K562 (cell line): ENCODE measurements around the gene GOLGB1. TPM values are rescaled to one million over a fixed set of nuclear protein-coding genes. Genes with fewer than 3 reads are reported as not detected.

Experiments used
- ATAC-seq: fragments of 200-7000 bp; cut with Tn5 transposase; 3 replicates; pipeline ENCODE4 v1.9.1; 2020; ENCODE audit warnings: moderate library complexity
- BruUV-seq: library from RNA; stranded (reverse); fragments of 400-500 nt; replicated peaks from 2 replicates; lab custom pipeline; 2021; lab: Mats Ljungman, UMichigan
- CTCF ChIA-PET: fragments of 300-600 bp; formaldehyde crosslinking; extraction: SDS; loops from one replicate; lab custom pipeline; 2021; ENCODE audit warnings: low intra/inter-chr PET ratio; lab: Yijun Ruan, JAX
- POLR2A ChIA-PET: fragments of 300-600, 350-650 bp; sonication (Branson Sonifier 250); formaldehyde crosslinking; extraction: SDS; loops from one replicate; lab custom pipeline; 2021; ENCODE audit warnings: antibody characterized with exemption, inconsistent platforms; lab: Yijun Ruan, JAX
- DNase-seq, 4 experiments: peaks; one replicate each; pipeline versions ENCODE4 v3.0.0 to v3.0.0-alpha.2; 2011 to 2018; ENCODE audit warnings: low spot score in 3 of 4, mixed read lengths in 3 of 4; ENCODE audit errors: extremely low read depth in 1 of 4
- FAIRE-seq: peaks from 2 replicates; lab custom pipeline; 2011; peaks lifted over from hg19 to GRCh38; lab: Jason Lieb, UNC
- H2AFZ ChIP-seq: 2 replicates; pipeline ENCODE4 v1.6.0; 2011; ENCODE audit warnings: low read depth, low read length, control low read depth, inconsistent platforms
- H3K27ac ChIP-seq: fragments of 200-600 bp; 3 replicates; pipeline ENCODE4 v1.8.0; 2011; ENCODE audit warnings: low read depth, mild to moderate bottlenecking, control low read depth, inconsistent platforms, low read length, moderate library complexity, mixed read lengths; ENCODE audit errors: extremely low read depth
- H3K27me3 ChIP-seq, 2 experiments: fragments of 300-600 bp in 1 of 2; 2 replicates in 1 of 2; 3 replicates in 1 of 2; pipeline versions ENCODE4 v1.6.0 to v1.8.0; 2011; ENCODE audit warnings: inconsistent platforms in 2 of 2, low read length in 2 of 2, mild to moderate bottlenecking in 1 of 2, mixed read lengths in 1 of 2, moderate library complexity in 1 of 2; ENCODE audit not compliant: control insufficient read depth in 2 of 2, insufficient read depth in 2 of 2
- H3K36me3 ChIP-seq: fragments of 300-600 bp; 3 replicates; pipeline ENCODE4 v1.8.0; 2011; ENCODE audit warnings: mild to moderate bottlenecking, low read length, inconsistent platforms; ENCODE audit not compliant: control insufficient read depth, insufficient read depth
- H3K4me1 ChIP-seq, 2 experiments: fragments of 200-600 bp in 1 of 2; replicated peaks in 1 of 2; 2 replicates in 1 of 2; 3 replicates in 1 of 2; pipeline versions ENCODE4 v1.5.1 to v1.8.0; 2011; ENCODE audit warnings: inconsistent platforms in 2 of 2, low read length in 2 of 2, mild to moderate bottlenecking in 1 of 2, mixed read lengths in 1 of 2, moderate library complexity in 1 of 2; ENCODE audit not compliant: control insufficient read depth in 2 of 2, insufficient read depth in 2 of 2
- H3K4me2 ChIP-seq: 2 replicates; pipeline ENCODE4 v1.6.1; 2011; ENCODE audit warnings: low read length, control low read depth, inconsistent platforms, mixed read lengths; ENCODE audit not compliant: insufficient read depth
- H3K4me3 ChIP-seq: fragments of 200-600 bp; sonication (generic), shearing (Covaris generic); 2 replicates; pipeline ENCODE4 v1.5.1; 2016; ENCODE audit warnings: control low read depth, inconsistent platforms
- H3K79me2 ChIP-seq: fragments of 200-600 bp; 3 replicates; pipeline ENCODE4 v1.8.0; 2011; ENCODE audit warnings: low read length, inconsistent platforms; ENCODE audit not compliant: control insufficient read depth, insufficient read depth
- H3K9ac ChIP-seq, 2 experiments: 2 replicates each; pipeline versions ENCODE4 v1.6.0 to v1.6.1; 2011; ENCODE audit warnings: low read depth in 2 of 2, low read length in 2 of 2, control low read depth in 1 of 2, inconsistent platforms in 1 of 2, mild to moderate bottlenecking in 1 of 2, mixed read lengths in 1 of 2; ENCODE audit not compliant: insufficient read depth in 1 of 2
- H3K9me1 ChIP-seq: one replicate; pipeline ENCODE4 v1.6.0; 2011; ENCODE audit warnings: inconsistent platforms, mild to moderate bottlenecking, low read length, moderate library complexity; ENCODE audit not compliant: control insufficient read depth, insufficient read depth
- H3K9me3 ChIP-seq: replicated peaks from 2 replicates; pipeline ENCODE4 v1.5.1; 2011; ENCODE audit warnings: low read depth, low read length, inconsistent platforms; ENCODE audit not compliant: control insufficient read depth, insufficient read depth
- H4K20me1 ChIP-seq: replicated peaks from 2 replicates; pipeline ENCODE4 v1.6.1; 2011; ENCODE audit warnings: low read length, inconsistent platforms, mixed read lengths; ENCODE audit not compliant: control insufficient read depth, insufficient read depth
- GABPB1 ChIP-seq: sonication (generic); formaldehyde crosslinking; IDR thresholded peaks from 2 replicates; pipeline ENCODE4 v1.8.0; 2022; ENCODE audit warnings: mild to moderate bottlenecking, missing genetic modification reagents
- L3MBTL2 ChIP-seq: fragments of 450-650 bp; IDR thresholded peaks from 2 replicates; pipeline ENCODE4 v1.6.1; 2016; ENCODE audit warnings: mild to moderate bottlenecking, moderate library complexity
- NR2C2 ChIP-seq, 2 experiments: fragments of 200-800 bp in 1 of 2; sonication (Bioruptor generic) in 1 of 2; sonication (generic) in 1 of 2; formaldehyde crosslinking in 1 of 2; IDR thresholded peaks; 2 replicates each; pipeline versions ENCODE4 v1.6.1 to v1.8.0; 2016 to 2022; ENCODE audit warnings: mild to moderate bottlenecking in 1 of 2, missing compliant biosample characterization in 1 of 2, missing genetic modification characterization in 1 of 2, missing genetic modification reagents in 1 of 2
- NRF1 ChIP-seq, 2 experiments: fragments of 450-650 bp; IDR thresholded peaks in 1 of 2; conservative IDR thresholded peaks in 1 of 2; 2 replicates each; pipeline ENCODE4 v1.6.1; 2014; ENCODE audit warnings: mild to moderate bottlenecking in 2 of 2
- POLR2A ChIP-seq: fragments of 450-650 bp; conservative IDR thresholded peaks from 2 replicates; pipeline ENCODE4 v1.6.1; 2016
- POLR2H ChIP-seq: IDR thresholded peaks from 2 replicates; pipeline ENCODE4 v1.6.1; 2016; ENCODE audit warnings: missing genetic modification characterization, low read depth, mild to moderate bottlenecking, control low read depth, missing compliant biosample characterization, moderate library complexity
- SAP30 ChIP-seq: fragments of 200-600 bp; sonication (generic); IDR thresholded peaks from 2 replicates; pipeline ENCODE4 v1.6.1; 2012; ENCODE audit warnings: borderline replicate concordance, low read depth, mild to moderate bottlenecking, moderate library complexity, low read length, control low read depth, inconsistent platforms; ENCODE audit not compliant: insufficient read depth, poor library complexity, severe bottlenecking
- SETDB1 ChIP-seq: IDR thresholded peaks from one replicate; pipeline ENCODE4 v1.6.1; 2012; ENCODE audit warnings: low read length, control low read depth, inconsistent platforms
- SP2 ChIP-seq: IDR thresholded peaks from 2 replicates; pipeline ENCODE4 v1.6.1; 2011; ENCODE audit warnings: mild to moderate bottlenecking, low read depth, low read length, moderate library complexity; ENCODE audit not compliant: poor library complexity, severe bottlenecking; ENCODE audit errors: extremely low read depth
- SREBF1 ChIP-seq: fragments of 150-350 bp; IDR thresholded peaks from 2 replicates; pipeline ENCODE4 v1.6.1; 2014; ENCODE audit warnings: antibody characterized with exemption, low read depth, low read length, borderline replicate concordance
- SRF ChIP-seq, 2 experiments: fragments of 250-450, 450-650 bp in 1 of 2; sonication (Bioruptor Pico) in 1 of 2; sonication (generic) in 1 of 2; formaldehyde crosslinking; IDR thresholded peaks; 2 replicates each; pipeline versions ENCODE4 v1.5.0 to v1.5.1; 2020 to 2022; ENCODE audit warnings: mild to moderate bottlenecking in 1 of 2, missing genetic modification reagents in 1 of 2
- ZNF175 ChIP-seq: fragments of 200-800 bp; sonication (Bioruptor generic); IDR thresholded peaks from 2 replicates; pipeline ENCODE4 v1.6.1; 2016; ENCODE audit warnings: low read depth, mild to moderate bottlenecking, missing genetic modification characterization, missing compliant biosample characterization
- ZNF232 ChIP-seq: sonication (generic); formaldehyde crosslinking; IDR thresholded peaks from 2 replicates; pipeline ENCODE4 v1.8.0; 2022; ENCODE audit warnings: mild to moderate bottlenecking, missing genetic modification reagents
- WGBS: fragments of 100-300 bp; shearing (Covaris generic); methylation state at CpG from one replicate; pipeline ENCODE4 v1.1.6; 2016; ENCODE audit warnings: low coverage, mixed read lengths; ENCODE audit not compliant: insufficient coverage; ENCODE audit errors: missing lambda C conversion rate; 5-methylcytosine and 5-hydroxymethylcytosine counted together
- in situ Hi-C: fragments of 300-500 bp; cut with MboI; formaldehyde crosslinking; loops from 4 replicates; pipeline ENCODE4 v1.15.0; 2018; ENCODE audit warnings: inconsistent platforms, mixed read lengths
- intact Hi-C: fragments of 100-400 bp; cut with micrococcal nuclease; formaldehyde crosslinking; loops from 2 replicates; pipeline ENCODE4 v1.14.2; 2022
- polyA plus RNA-seq, 8 experiments: library from polyadenylated mRNA; depleted of rRNA in 4 of 8; stranded (reverse) in 5 of 8; unstranded in 3 of 8; fragments of >200 nt; fragmentation: Nextera tagmentation in 2 of 8; fragmentation: Illumina TruSeq in 1 of 8; extraction: Ambion mirVana in 2 of 8; extraction: Trizol in 1 of 8; gene quantifications; 2 replicates each; pipeline versions ENCODE4 v1.2.1 to v1.2.3, GENCODE V29; 2011 to 2014; ENCODE audit warnings: inconsistent platforms in 1 of 8, missing spikeins in 1 of 8
- total RNA-seq, 7 experiments: library from RNA; depleted of rRNA in 6 of 7; stranded (reverse); fragments of >200 nt in 6 of 7; fragmentation: Illumina TruSeq in 2 of 7; extraction: Trizol in 2 of 7; gene quantifications; 2 replicates each; pipeline versions ENCODE4 v1.2.1 to v1.2.3, GENCODE V29; 2011 to 2021; ENCODE audit warnings: low replicate concordance in 1 of 7
- TF ChIP-seq, protein P1 (sequence below): fragments of 450-650 bp; IDR thresholded peaks from 2 replicates; pipeline ENCODE4 v1.6.1; 2018; ENCODE audit not compliant: partially characterized antibody
- TF ChIP-seq, protein P2 (sequence below): fragments of 250-450 bp; sonication (Bioruptor Pico); IDR thresholded peaks from 2 replicates; pipeline ENCODE4 v1.4.0; 2020; ENCODE audit warnings: borderline replicate concordance

The GOLGB1 gene
- total and polyA plus RNA-seq, 9 of the 15 experiments (the other 6 are each of a cell fraction or from before 2014, with no cell fraction given) = 4.0 to 16.3 (median 9.7) TPM

GRCh38 chr3:121660356-121661171 lies 89.0 kb downstream of the GOLGB1 start, which contains the start of gene HCLS1:
Gene HCLS1 (minus strand): TSS chr3:121660903. CDS start chr3:121658347, 2,556 bp downstream.
- intact Hi-C loops (no loop called here), in situ Hi-C loops (no loop called here)
- peak within 1 kb of the TSS; percentile 38 for H3K4me3 ChIP-seq
- no peaks in the 10 kb centered on the region for H3K79me2 ChIP-seq
- peak; percentile 83 for ATAC-seq
- H3K9me1 ChIP-seq = no peaks in the 10 kb centered on the region
- no peak for FAIRE-seq
- H3K9me3 ChIP-seq = no peaks in the 10 kb centered on the region
- peak in 2 of 4 experiments; percentile 30 to 36 for DNase-seq
- H3K36me3 ChIP-seq = peaks cover 6% of the 10 kb centered on the region; the same call in 1 of the 3 replicates
- no peaks in the 10 kb centered on the region for H3K27me3 ChIP-seq
- peak within 1 kb of the TSS; percentile 74 for H3K4me2 ChIP-seq
- H3K4me1 ChIP-seq = peaks cover 0 to 5% of the 10 kb centered on the region in 2 experiments; a peak in 3 of 5 replicates
- WGBS = 18% methylated on average over 9 of the region's 9 CpGs
- H2AFZ ChIP-seq = peak within 1 kb of the TSS; percentile 96
- BruUV-seq = TSS peak; percentile 75
- peak within 1 kb of the TSS; percentile 74; the same call in 2 of the 3 replicates for H3K27ac ChIP-seq
- no peaks in the 10 kb centered on the region for H4K20me1 ChIP-seq
- ChIA-PET POLR2A (interaction anchor here (0.6 to 1.0 kb wide), 2 partner anchors 9 to 40 kb away, joined by 3 to 4 read pairs; no protein-coding TSS in a partner anchor), CTCF (no interaction called here)
- peak within 1 kb of the TSS; percentile 43 to 58; a peak in 3 of 4 replicates for H3K9ac ChIP-seq
- no peak for TF ChIP-seq SP2
- TF ChIP-seq, protein P1, sequence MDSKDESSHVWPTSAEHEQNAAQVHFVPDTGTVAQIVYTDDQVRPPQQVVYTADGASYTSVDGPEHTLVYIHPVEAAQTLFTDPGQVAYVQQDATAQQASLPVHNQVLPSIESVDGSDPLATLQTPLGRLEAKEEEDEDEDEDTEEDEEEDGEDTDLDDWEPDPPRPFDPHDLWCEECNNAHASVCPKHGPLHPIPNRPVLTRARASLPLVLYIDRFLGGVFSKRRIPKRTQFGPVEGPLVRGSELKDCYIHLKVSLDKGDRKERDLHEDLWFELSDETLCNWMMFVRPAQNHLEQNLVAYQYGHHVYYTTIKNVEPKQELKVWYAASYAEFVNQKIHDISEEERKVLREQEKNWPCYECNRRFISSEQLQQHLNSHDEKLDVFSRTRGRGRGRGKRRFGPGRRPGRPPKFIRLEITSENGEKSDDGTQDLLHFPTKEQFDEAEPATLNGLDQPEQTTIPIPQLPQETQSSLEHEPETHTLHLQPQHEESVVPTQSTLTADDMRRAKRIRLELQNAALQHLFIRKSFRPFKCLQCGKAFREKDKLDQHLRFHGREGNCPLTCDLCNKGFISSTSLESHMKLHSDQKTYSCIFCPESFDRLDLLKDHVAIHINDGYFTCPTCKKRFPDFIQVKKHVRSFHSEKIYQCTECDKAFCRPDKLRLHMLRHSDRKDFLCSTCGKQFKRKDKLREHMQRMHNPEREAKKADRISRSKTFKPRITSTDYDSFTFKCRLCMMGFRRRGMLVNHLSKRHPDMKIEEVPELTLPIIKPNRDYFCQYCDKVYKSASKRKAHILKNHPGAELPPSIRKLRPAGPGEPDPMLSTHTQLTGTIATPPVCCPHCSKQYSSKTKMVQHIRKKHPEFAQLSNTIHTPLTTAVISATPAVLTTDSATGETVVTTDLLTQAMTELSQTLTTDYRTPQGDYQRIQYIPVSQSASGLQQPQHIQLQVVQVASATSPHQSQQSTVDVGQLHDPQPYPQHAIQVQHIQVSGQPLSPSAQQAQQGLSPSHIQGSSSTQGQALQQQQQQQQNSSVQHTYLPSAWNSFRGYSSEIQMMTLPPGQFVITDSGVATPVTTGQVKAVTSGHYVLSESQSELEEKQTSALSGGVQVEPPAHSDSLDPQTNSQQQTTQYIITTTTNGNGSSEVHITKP = no peak
- peak; percentile 90 for TF ChIP-seq POLR2H (tag)
- TF ChIP-seq, protein P2, sequence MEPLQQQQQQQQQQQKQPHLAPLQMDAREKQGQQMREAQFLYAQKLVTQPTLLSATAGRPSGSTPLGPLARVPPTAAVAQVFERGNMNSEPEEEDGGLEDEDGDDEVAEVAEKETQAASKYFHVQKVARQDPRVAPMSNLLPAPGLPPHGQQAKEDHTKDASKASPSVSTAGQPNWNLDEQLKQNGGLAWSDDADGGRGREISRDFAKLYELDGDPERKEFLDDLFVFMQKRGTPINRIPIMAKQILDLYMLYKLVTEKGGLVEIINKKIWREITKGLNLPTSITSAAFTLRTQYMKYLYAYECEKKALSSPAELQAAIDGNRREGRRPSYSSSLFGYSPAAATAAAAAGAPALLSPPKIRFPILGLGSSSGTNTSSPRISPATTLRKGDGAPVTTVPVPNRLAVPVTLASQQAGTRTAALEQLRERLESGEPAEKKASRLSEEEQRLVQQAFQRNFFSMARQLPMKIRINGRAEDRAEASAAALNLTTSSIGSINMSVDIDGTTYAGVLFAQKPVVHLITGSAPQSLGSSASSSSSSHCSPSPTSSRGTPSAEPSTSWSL (CRISPR knock-in tag) = no peak
- no peak for TF ChIP-seq NRF1 (conservative IDR thresholded peaks at IDR 0.05 in 1 of 2, IDR thresholded peaks at IDR 0.05 in 1 of 2)
- peak; percentile 35; the same call in 1 of the 2 replicates for TF ChIP-seq ZNF175 (CRISPR knock-in tag)
- TF ChIP-seq ZNF232 (CRISPR knock-in tag) = no peak
- peak; percentile 52 for TF ChIP-seq L3MBTL2
- peak; percentile 74 for TF ChIP-seq GABPB1 (CRISPR knock-in tag)
- TF ChIP-seq POLR2A = peak; percentile 60; the same call in 1 of the 2 replicates
- TF ChIP-seq SREBF1 = no peak
- TF ChIP-seq SETDB1 = no peak
- TF ChIP-seq SAP30 = no peak
- no peak for TF ChIP-seq NR2C2 (CRISPR knock-in tag; IDR thresholded peaks at IDR 0.05)
- peak; percentile 36; the same call in 1 of the 2 replicates for TF ChIP-seq NR2C2 (tag; IDR thresholded peaks at IDR 0.05)
- peak in 1 of 2 experiments; percentile 94; a peak in 2 of 4 replicates for TF ChIP-seq SRF (CRISPR knock-in tag; IDR thresholded peaks at IDR 0.05)
